GM13977 (cell line): ENCODE measurements around the gene SFMBT2.
"Not testable (repeated sequence)": the region's sequence is repeated elsewhere in the genome, so short reads cannot be mapped to it uniquely, and the experiment has no call there.

ENCODE experiments used
- DNase-seq: peaks from one replicate; pipeline ENCODE4 v3.0.0; 2012; ENCODE audit warnings: low spot score
- in situ Hi-C: fragments of 300-500 bp; cut with MboI; formaldehyde crosslinking; loops from one replicate; pipeline ENCODE4 v1.12.0; 2022; ENCODE audit warnings: low sequenced_read_pairs, low pct_unique_long_range_greater_than_20kb, mixed read lengths, inconsistent platforms; ENCODE audit not compliant: unreplicated experiment
- TF ChIP-seq, protein P1 (sequence below): IDR thresholded peaks from 2 replicates; pipeline ENCODE4 v1.5.1; 2012; ENCODE audit warnings: mild to moderate bottlenecking, control low read depth; ENCODE audit not compliant: insufficient read depth; ENCODE audit errors: extremely low read depth, missing control alignments

SFMBT2 gene

DNA sequence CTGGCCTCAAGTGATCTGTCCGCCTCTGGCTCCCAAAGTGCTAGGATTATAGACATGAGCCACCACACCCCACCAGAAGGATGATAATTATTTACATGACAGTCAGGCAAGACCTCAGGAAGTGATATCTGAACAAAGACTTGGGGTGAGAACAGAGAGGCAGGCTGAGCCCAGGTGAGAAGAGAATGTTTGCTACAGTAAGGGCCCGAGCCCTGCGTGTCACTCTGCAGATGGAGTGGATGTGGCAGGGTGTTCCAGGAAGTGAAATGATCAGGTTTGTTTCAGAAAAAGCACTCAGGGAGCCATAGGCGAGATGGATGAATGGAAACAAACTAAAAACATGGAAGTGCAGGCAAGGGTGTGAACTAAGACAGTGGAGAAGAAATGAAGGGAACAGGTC is 22.2 kb downstream of the SFMBT2 start:
- in situ Hi-C loops, result no loop called here
- DNase-seq, result no peak
- TF ChIP-seq, protein P1, sequence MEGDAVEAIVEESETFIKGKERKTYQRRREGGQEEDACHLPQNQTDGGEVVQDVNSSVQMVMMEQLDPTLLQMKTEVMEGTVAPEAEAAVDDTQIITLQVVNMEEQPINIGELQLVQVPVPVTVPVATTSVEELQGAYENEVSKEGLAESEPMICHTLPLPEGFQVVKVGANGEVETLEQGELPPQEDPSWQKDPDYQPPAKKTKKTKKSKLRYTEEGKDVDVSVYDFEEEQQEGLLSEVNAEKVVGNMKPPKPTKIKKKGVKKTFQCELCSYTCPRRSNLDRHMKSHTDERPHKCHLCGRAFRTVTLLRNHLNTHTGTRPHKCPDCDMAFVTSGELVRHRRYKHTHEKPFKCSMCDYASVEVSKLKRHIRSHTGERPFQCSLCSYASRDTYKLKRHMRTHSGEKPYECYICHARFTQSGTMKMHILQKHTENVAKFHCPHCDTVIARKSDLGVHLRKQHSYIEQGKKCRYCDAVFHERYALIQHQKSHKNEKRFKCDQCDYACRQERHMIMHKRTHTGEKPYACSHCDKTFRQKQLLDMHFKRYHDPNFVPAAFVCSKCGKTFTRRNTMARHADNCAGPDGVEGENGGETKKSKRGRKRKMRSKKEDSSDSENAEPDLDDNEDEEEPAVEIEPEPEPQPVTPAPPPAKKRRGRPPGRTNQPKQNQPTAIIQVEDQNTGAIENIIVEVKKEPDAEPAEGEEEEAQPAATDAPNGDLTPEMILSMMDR, result no peak

DNA sequence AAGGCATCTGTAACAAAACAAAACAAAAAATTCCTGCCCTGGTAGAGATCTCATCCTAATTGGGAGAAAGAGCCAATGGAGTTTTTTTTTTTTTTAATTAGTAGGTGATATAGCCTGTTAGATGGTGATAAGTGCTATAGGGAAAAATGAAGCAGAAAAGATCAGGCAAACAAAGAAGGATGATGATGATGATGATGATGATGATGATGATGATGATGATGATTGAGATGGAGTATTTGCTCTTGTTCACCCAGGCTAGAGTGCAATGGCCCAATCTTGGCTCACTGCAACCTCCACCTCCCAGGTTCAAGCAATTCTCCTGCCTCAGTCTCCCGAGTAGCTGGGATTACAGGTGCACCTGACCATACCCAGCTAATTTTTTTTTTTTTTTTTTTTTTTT is 22.7 kb downstream of the SFMBT2 start:
- in situ Hi-C loops, DNase-seq: not testable (repeated sequence)

DNA sequence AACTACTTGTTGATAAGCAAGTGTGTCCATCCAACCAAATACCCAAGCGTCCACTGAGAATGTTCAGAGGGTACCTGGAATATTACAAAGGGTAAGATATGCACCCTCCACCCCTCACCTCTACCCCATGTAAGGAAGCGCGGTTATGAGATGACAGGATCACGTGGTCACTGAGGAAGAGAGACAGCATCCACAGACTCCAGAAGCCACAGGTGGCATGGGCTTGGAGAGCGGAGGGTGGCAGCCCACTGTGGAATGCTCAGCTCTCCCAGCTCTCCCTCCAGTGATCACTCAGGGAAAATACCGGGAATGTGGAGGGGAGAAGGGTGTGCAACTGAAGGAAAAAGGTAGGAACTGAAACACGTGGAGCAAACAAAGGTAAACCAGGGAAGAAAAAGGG is 25.7 kb downstream of the SFMBT2 start:
- DNase-seq, result no peak
- in situ Hi-C loops, result no loop called here

DNA sequence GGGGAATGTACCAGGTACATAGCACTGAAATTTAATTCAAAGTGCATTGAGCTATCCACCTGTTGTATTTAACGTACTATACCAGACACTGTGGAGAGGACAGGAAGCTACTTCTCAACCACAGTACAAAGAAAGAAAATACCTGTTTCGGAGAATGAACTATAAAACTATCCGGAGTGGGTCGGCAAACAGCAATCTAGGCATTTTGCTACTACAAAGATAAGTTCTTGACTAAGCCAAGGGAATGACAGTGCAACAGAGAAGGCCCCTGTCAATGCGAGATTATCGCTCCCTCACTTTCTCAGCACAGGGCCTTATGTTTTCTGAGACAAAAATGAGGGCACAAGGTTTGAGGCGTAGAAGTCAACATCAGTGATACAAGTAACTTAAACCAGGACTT is 27.4 kb downstream of the SFMBT2 start:
- DNase-seq, result no peak
- TF ChIP-seq, protein P1, result no peak
- in situ Hi-C loops, result no loop called here

More for the DNA sequence above, 25.7 kb downstream of the SFMBT2 start:
- TF ChIP-seq, protein P1, result no peak

DNA sequence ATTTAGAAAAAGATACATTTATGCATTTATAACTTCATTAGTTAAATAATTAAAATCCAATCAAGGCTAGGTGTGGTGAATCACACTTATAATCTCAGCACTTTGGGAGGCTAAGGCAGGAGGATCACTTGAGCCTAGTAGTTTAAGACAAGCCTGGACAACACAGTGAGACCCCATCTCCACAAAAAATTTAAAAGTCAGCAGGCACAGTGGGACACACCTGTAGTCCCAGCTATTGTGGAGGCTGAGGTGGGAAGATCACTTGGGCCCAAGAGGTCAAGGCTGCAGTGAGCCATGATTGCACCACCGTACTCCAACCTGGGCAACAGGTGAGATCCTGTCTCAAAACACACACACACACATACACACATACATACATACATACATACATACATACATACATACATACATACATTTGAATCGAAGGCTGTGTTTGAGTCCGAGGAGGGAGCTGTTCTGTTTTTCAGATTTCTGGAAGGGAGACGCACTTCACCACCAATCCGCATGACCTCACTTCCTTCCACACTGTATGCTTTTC is 30.1 kb downstream of the SFMBT2 start:
- TF ChIP-seq, protein P1, result no peak
- no peak for DNase-seq
- in situ Hi-C loops, result no loop called here

DNA sequence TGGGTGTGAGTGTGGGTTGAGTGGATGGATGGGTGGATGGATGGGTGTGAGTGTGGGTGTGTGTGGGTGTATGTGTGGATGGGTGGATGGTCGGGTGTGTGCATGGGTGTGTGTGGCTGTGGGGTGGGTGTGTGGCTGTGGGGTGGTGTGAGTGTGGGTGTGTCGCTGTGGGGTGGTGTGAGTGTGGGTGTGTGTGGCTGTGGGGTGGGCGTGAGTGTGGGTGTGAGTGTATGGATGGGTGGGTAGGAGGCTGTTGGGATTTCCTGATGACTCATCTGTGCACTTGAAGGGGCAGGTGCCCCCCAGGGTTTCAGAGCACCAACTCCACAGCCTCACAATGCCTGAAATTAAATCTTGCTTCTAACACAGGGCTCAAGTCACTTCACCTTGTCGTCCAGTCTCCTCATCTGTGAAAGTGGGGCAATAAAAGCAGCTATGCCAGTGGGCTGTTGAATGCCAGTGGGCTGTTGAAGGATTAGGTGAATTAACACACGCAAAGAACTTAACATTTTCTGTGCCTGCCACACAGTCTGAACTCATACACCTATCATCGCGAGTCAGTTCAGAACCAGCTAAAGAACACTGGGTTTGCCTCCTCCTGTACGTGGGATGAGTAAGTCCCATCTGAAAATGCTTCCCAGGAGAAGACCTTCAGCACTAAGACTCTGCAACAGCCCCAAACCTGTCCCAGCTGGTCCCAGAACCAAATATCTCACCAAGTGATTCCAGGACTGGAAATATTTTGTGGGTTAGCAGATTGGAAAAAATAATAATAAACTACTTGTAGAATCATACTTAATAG is 32.0 kb downstream of the SFMBT2 start:
- TF ChIP-seq, protein P1, result no peak
- no peak for DNase-seq
- in situ Hi-C loops, result no loop called here

DNA sequence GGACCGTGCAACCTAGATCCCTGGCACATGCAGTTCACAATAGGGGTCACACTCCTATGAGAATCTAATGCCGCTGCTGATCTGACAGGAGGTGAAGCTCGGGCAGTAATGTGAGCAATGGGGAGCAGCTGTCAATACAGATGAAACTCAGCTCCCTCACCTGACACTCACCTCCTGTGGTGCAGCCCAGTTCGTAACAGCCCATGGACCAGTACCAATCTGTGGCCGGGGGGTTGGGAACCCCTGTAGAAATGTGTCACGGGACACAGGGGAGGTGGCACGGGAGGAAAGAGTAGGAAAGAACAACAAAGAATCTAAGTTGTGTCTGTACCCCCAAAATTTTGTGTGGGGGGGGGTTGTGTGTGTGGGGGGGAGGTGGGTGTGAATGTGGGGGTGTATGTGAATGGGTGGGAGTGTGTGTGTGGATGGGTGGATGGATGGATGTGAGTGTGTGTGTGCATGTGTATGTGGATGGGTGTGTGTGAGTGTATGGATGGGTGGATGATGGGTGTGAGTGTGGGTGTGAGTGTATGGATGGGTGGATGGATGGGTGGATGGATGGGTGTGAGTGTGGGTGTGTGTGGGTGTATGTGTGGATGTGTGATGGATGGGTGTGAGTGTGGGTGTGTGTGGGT is 33.1 kb downstream of the SFMBT2 start:
- in situ Hi-C loops, result no loop called here
- TF ChIP-seq, protein P1, result no peak
- no peak for DNase-seq
